Ascending aorta (tissue), 2 donors: ENCODE measurements around the gene FAM180A. TPM values are rescaled to one million over a fixed set of nuclear protein-coding genes. Genes with fewer than 3 reads are reported as not detected.

Source experiments
- DNase-seq, 2 donors: peaks; one replicate each; pipeline ENCODE4 v3.0.0-alpha.2; 2019; ENCODE audit warnings: low spot score in 2 of 2
- H3K27ac ChIP-seq, 2 donors: fragments of 200-600 bp; sonication (generic); one replicate each; pipeline ENCODE4 v1.5.1; 2016 to 2017; ENCODE audit warnings: mild to moderate bottlenecking in 1 of 2
- H3K27me3 ChIP-seq: fragments of 200-600 bp; sonication (generic); one replicate; pipeline ENCODE4 v1.5.1; 2017
- H3K36me3 ChIP-seq, 2 donors: fragments of 200-600 bp; sonication (generic); one replicate each; pipeline ENCODE4 v1.5.1; 2016
- H3K4me1 ChIP-seq, 2 donors: fragments of 200-600 bp; sonication (generic); one replicate each; pipeline ENCODE4 v1.5.1; 2016 to 2017; ENCODE audit warnings: mild to moderate bottlenecking in 1 of 2
- H3K4me3 ChIP-seq, 2 donors: fragments of 200-600 bp; sonication (generic); one replicate each; pipeline ENCODE4 v1.5.1; 2016 to 2017; ENCODE audit warnings: mild to moderate bottlenecking in 1 of 2
- H3K9me3 ChIP-seq, 2 donors: fragments of 200-600 bp; sonication (generic); one replicate each; pipeline ENCODE4 v1.5.1; 2016
- CTCF ChIP-seq, 3 experiments: fragments of 200-600 bp in 2 of 3; fragments of 450-650 bp in 1 of 3; sonication (generic) in 2 of 3; IDR thresholded peaks; one replicate each; pipeline ENCODE4 v1.5.1; 2016 to 2019; ENCODE audit warnings: antibody characterized with exemption in 3 of 3, mild to moderate bottlenecking in 1 of 3, moderate library complexity in 1 of 3
- intact Hi-C: fragments of 100-400 bp; cut with DNase I; formaldehyde crosslinking; loops from one replicate; pipeline ENCODE4 v1.15.1; 2023
- total RNA-seq: library from RNA; depleted of rRNA; stranded (reverse); fragments of >200 nt; gene quantifications from one replicate; pipeline ENCODE4 v1.1.0, GENCODE V29; 2016

Gene FAM180A
- total RNA-seq, 1 donor from 2014 or later = 121 TPM

GRCh38 chr7:135716677-135717238 is 31.9 kb downstream of the FAM180A start:
- H3K27ac ChIP-seq = no peak overlapping the region
- no peak overlapping the region for H3K4me3 ChIP-seq
- no peak for TF ChIP-seq CTCF (IDR thresholded peaks at IDR 0.05)
- intact Hi-C loops = loop anchor here (10.0 kb wide), 1 partner anchor 78 kb away; no protein-coding TSS in a partner anchor
- H3K9me3 ChIP-seq = no peaks in the 10 kb centered on the region
- H3K27me3 ChIP-seq = no peaks in the 10 kb centered on the region
- peaks cover 6 to 34% of the 10 kb centered on the region in 2 donors for H3K4me1 ChIP-seq
- H3K36me3 ChIP-seq = no peaks in the 10 kb centered on the region
- no peak for DNase-seq

DNA sequence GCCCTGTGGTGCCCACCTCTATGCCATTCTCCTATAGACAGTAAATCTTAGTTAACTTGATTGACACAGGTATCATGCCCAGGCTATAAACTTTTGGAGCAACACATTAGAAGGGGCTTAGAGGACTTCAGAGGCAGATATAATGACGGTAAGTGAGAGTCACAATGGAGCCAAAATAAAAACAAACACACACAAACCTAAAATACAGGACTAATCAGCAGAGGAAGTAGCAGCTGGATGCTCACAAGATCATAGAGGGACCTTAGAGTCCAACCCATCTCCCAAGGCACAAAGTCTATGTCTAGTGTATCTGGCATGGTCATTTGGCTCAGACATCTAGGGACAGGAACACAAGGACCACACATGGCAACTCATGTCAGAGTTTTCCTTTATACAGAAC is 32.9 kb downstream of the FAM180A start:
- H3K27ac ChIP-seq = peak overlapping the region in 1 of 2 donors; percentile 2
- TF ChIP-seq CTCF (IDR thresholded peaks at IDR 0.05) = no peak
- intact Hi-C loops = loop anchor here (2.0 to 10.0 kb wide), 3 partner anchors 29 to 79 kb away; no protein-coding TSS in a partner anchor
- H3K4me3 ChIP-seq = no peak overlapping the region
- H3K4me1 ChIP-seq = peaks cover 6 to 41% of the 10 kb centered on the region in 2 donors
- no peaks in the 10 kb centered on the region for H3K9me3 ChIP-seq
- no peaks in the 10 kb centered on the region for H3K36me3 ChIP-seq
- DNase-seq = no peak
- H3K27me3 ChIP-seq = no peaks in the 10 kb centered on the region

GRCh38 chr7:135715055-135715522 is 33.5 kb downstream of the FAM180A start:
- Histone ChIP-seq H3K4me1 (peaks cover 6 to 41% of the 10 kb centered on the region in 2 donors), H3K27ac (peak overlapping the region; percentile 86 to 88), H3K4me3 (no peak overlapping the region), H3K27me3 (no peaks in the 10 kb centered on the region), H3K9me3 (no peaks in the 10 kb centered on the region), H3K36me3 (no peaks in the 10 kb centered on the region)
- no peak for TF ChIP-seq CTCF (IDR thresholded peaks at IDR 0.05)
- DNase-seq = no peak
- intact Hi-C loops = loop anchor here (2.0 to 10.0 kb wide), 3 partner anchors 30 to 80 kb away; no protein-coding TSS in a partner anchor

DNA sequence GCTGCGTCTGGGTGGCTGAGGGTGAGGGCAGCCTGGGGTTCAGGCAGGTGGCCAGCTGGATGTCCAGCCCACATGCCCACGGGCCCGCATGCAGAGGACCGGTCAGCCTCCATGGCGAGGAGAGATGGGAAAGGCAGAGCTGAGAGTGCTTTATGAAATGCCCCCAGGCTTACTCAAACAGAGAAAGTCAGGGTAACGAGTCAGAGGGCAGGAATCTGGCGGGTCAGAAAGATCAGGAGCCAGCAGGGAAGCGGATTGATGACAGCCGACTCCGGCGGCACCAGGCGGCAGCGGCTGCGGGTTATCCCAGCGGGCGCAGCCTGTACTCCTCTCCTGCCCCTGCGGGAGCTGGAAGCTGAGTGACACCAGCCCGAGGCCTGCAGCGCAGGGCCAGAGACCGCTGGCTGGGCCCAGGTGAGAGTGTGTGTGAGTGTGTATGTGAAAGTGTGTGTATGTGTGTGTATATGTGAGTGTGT is 34.0 kb downstream of the FAM180A start:
- H3K4me3 ChIP-seq = peak overlapping the region in 1 of 2 donors; percentile 10
- no peaks in the 10 kb centered on the region for H3K36me3 ChIP-seq
- H3K4me1 ChIP-seq = peaks cover 6 to 41% of the 10 kb centered on the region in 2 donors
- no peak for TF ChIP-seq CTCF (IDR thresholded peaks at IDR 0.05)
- peak overlapping the region; percentile 86 to 88 for H3K27ac ChIP-seq
- intact Hi-C loops = loop anchor here (2.0 to 10.0 kb wide), 3 partner anchors 30 to 80 kb away; no protein-coding TSS in a partner anchor
- no peaks in the 10 kb centered on the region for H3K9me3 ChIP-seq
- H3K27me3 ChIP-seq = no peaks in the 10 kb centered on the region
- peak in 1 of 2 donors; percentile 78 for DNase-seq

DNA sequence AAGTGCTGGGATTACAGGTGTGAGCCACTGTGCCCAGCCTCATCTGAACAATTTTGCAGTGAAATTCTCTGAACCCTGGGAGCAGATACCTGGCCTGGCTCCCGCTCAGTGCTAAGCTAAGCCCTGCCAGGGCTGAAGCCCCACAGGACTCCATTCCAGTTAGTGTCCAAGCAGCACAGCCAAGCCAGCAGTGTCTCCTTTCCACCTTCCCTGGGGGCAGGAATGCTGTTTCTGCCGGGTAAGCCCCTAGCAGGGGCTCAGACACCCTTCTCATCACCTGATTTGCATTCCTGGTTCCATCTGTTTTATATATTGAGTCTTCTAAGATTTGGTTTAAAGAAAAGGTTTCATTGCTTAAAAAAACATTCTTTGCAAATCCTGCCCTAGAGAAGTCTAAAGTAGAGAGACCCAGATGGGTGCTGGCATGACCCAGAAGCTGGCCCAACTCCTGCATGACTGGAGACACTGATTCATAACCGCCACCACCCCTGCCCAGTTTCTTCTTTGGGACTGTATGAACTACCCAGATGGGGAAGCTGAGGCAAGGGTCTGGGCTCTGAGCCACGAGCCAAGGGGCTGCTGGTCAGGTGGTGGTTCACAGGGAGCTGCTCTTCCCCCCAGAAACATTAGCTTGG is 34.7 kb downstream of the FAM180A start:
- no peaks in the 10 kb centered on the region for H3K9me3 ChIP-seq
- H3K27me3 ChIP-seq = no peaks in the 10 kb centered on the region
- peak overlapping the region; percentile 86 to 88 for H3K27ac ChIP-seq
- H3K4me3 ChIP-seq = peak overlapping the region in 1 of 2 donors; percentile 10
- H3K36me3 ChIP-seq = no peaks in the 10 kb centered on the region
- TF ChIP-seq CTCF (IDR thresholded peaks at IDR 0.05) = no peak
- intact Hi-C loops = loop anchor here (2.0 to 10.0 kb wide), 3 partner anchors 31 to 81 kb away; no protein-coding TSS in a partner anchor
- H3K4me1 ChIP-seq = peaks cover 6 to 41% of the 10 kb centered on the region in 2 donors
- peak; percentile 41 to 84 for DNase-seq
